NCI-H69 (cell line): ENCODE results near the gene YEATS4.
A peak's percentile ranks its signal among the peaks of the same experiment; 100 is the strongest.
"Not testable (repeated sequence)": the region's sequence is repeated elsewhere in the genome, so short reads cannot be mapped to it uniquely, and the experiment has no call there.

Source experiments
- DNase-seq: peaks from one replicate; lab custom pipeline; 2025; lab: John Stamatoyannopoulos, UW

Gene YEATS4

GRCh38 chr12:69359531-69360347 is at the start of gene YEATS4:
Gene YEATS4 (plus strand): TSS chr12:69359743. CDS start chr12:69359973, 230 bp downstream.
- DNase-seq: peak; percentile 97

GRCh38 chr12:69313209-69313608 is 46.3 kb upstream of the YEATS4 start:
- DNase-seq: no peak

GRCh38 chr12:69316784-69317183 is 42.8 kb upstream of the YEATS4 start:
- DNase-seq: not testable (repeated sequence)

- DNase-seq: not testable (repeated sequence)
These were observed 42.3 kb upstream of the YEATS4 start for GRCh38 chr12:69317233-69317632.

GRCh38 chr12:69318225-69318624 is 41.3 kb upstream of the YEATS4 start:
- DNase-seq: no peak

- DNase-seq: no peak
These were observed 38.2 kb upstream of the YEATS4 start for GRCh38 chr12:69321351-69321750.

- no peak for DNase-seq
These were observed 34.6 kb upstream of the YEATS4 start for GRCh38 chr12:69324797-69325466.

- DNase-seq: no peak
These were observed 31.1 kb upstream of the YEATS4 start for GRCh38 chr12:69328426-69328825.

- no peak for DNase-seq
These were observed 29.7 kb upstream of the YEATS4 start for GRCh38 chr12:69329669-69330428.

- peak; percentile 52 for DNase-seq
These were observed 28.8 kb upstream of the YEATS4 start for GRCh38 chr12:69330475-69331473.

GRCh38 chr12:69331519-69331908 is 28.0 kb upstream of the YEATS4 start:
- peak; percentile 50 for DNase-seq

- peak; percentile 11 for DNase-seq
These were observed 27.4 kb upstream of the YEATS4 start for GRCh38 chr12:69331909-69332684.

GRCh38 chr12:69332815-69333358 is 26.7 kb upstream of the YEATS4 start:
- DNase-seq: peak; percentile 9

- DNase-seq: no peak
These were observed 25.4 kb upstream of the YEATS4 start for GRCh38 chr12:69334158-69334557.

GRCh38 chr12:69337311-69338090 is 22.0 kb upstream of the YEATS4 start:
- peak; percentile 2 for DNase-seq

GRCh38 chr12:69338120-69338859 is 21.3 kb upstream of the YEATS4 start:
- DNase-seq: no peak

GRCh38 chr12:69338936-69339335 is 20.6 kb upstream of the YEATS4 start:
- no peak for DNase-seq

- no peak for DNase-seq
These were observed 19.5 kb upstream of the YEATS4 start for GRCh38 chr12:69339999-69340398.

- DNase-seq: no peak
These were observed 18.2 kb upstream of the YEATS4 start for GRCh38 chr12:69341328-69341727.
